Motor neuron (in vitro differentiated cells): ENCODE results near the gene LGSN. TPM values are rescaled to one million over a fixed set of nuclear protein-coding genes. Genes with fewer than 3 reads are reported as not detected.
"Not testable (repeated sequence)": the region's sequence is repeated elsewhere in the genome, so short reads cannot be mapped to it uniquely, and the experiment has no call there.

Source experiments
- ATAC-seq, 8 experiments: fragments of 200-7000 bp; cut with Tn5 transposase; replicated peaks in 6 of 8; 2 replicates each; pipeline ENCODE4 v1.8.0; 2021; ENCODE audit warnings: mild to moderate bottlenecking in 8 of 8, moderate library complexity in 8 of 8
- H3K27ac ChIP-seq, 2 donors: fragments of 250-450 bp; sonication (Bioruptor Pico); 2 replicates each; pipeline ENCODE4 v1.9.0; 2021; ENCODE audit warnings: antibody characterized with exemption in 2 of 2, mild to moderate bottlenecking in 2 of 2, moderate library complexity in 1 of 2
- H3K4me1 ChIP-seq, 2 donors: fragments of 250-450 bp; sonication (Bioruptor Pico); replicated peaks in 1 of 2; 2 replicates each; pipeline ENCODE4 v1.6.1; 2021; ENCODE audit warnings: antibody characterized with exemption in 2 of 2, mild to moderate bottlenecking in 2 of 2, moderate library complexity in 1 of 2
- H3K4me3 ChIP-seq, 5 donors: fragments of 250-450 bp; sonication (Bioruptor Pico); 2 replicates each; pipeline ENCODE4 v1.9.0; 2021; ENCODE audit warnings: antibody characterized with exemption in 5 of 5, mild to moderate bottlenecking in 5 of 5, moderate library complexity in 4 of 5
- WGBS, 10 experiments: fragments of 450-650 bp; shearing (Covaris generic); methylation state at CpG; one replicate each; pipeline ENCODE4 v1.0.0; 2022; 5-methylcytosine and 5-hydroxymethylcytosine counted together
- in situ Hi-C, 9 experiments: fragments of 400-800 bp; cut with MboI; loops; one replicate each; pipeline ENCODE4 v1.15.0; 2021; ENCODE audit warnings: low sequenced_read_pairs in 9 of 9, low pct_unique_long_range_greater_than_20kb in 2 of 9; ENCODE audit not compliant: unreplicated experiment in 9 of 9
- total RNA-seq, 8 experiments: library from RNA; unstranded; fragments of 300-600 nt; gene quantifications; 2 replicates each; pipeline versions ENCODE4 v1.2.3 to v1.2.4, GENCODE V29; 2022

The LGSN gene
- total RNA-seq, 8 experiments from 2014 or later: 0.05 to 0.46 (median 0.19) TPM; not detected in 2

DNA sequence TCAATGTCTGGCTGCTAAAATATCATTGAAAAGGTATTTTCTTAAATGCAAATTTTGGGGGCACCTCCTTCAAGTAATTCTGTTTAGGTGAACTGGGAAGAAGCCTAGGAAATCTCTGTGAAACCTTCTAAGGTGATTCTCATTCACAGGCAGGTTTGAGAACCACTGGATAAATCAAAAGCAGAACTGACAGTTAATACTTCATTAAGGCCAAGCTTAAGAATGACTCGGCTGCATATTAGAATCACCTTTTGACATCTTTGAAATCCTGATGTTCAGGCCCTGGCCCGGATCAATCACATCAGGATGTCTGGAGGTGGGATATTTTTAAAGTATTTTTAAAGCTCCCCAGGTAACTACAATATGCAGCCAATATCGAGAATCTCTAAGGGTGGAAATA lies 58.0 kb downstream of the LGSN start:
- H3K27ac ChIP-seq: no peak overlapping the region
- WGBS, 10 experiments: 0 to 100% (median 46%) methylated on average over 1 to 3 of the region's 3 CpGs; no CpG with 5 or more reads in 1 of the 10 experiments
- in situ Hi-C loops: no loop called here
- no peak for ATAC-seq
- no peaks in the 10 kb centered on the region for H3K4me1 ChIP-seq
- H3K4me3 ChIP-seq: no peak overlapping the region

DNA sequence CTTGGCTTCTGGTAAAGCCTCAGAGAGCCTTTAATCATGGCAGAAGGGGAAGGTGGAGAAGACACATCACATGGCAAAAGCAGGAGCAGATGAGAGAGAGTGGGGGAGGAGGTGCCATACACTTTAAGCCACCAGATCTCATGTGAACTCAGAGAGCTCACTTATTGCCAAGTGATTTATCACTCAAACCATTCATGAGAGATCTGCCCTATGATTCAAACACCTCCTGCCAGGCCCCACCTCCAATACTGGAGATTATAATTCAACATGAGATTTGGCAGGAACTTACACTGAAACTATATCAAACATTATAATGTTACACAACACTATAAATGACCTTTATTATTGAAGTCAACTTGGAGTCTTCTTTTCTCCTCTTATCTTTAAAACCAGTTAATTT lies 60.6 kb downstream of the LGSN start:
- Histone ChIP-seq H3K27ac (no peak overlapping the region), H3K4me3 (no peak overlapping the region), H3K4me1 (no peaks in the 10 kb centered on the region)
- in situ Hi-C loops: no loop called here
- peak in 1 of 8 experiments; percentile 44 for ATAC-seq

- in situ Hi-C loops: no loop called here
- WGBS, 10 experiments: 31 to 100% (median 87%) methylated on average over 1 to 3 of the region's 3 CpGs; no CpG with 5 or more reads in 1 of the 10 experiments
- Histone ChIP-seq H3K27ac (no peak overlapping the region), H3K4me3 (no peak overlapping the region), H3K4me1 (no peaks in the 10 kb centered on the region)
- no peak for ATAC-seq
These were observed 69.8 kb downstream of the LGSN start for GRCh38 chr6:63249875-63250482.

DNA sequence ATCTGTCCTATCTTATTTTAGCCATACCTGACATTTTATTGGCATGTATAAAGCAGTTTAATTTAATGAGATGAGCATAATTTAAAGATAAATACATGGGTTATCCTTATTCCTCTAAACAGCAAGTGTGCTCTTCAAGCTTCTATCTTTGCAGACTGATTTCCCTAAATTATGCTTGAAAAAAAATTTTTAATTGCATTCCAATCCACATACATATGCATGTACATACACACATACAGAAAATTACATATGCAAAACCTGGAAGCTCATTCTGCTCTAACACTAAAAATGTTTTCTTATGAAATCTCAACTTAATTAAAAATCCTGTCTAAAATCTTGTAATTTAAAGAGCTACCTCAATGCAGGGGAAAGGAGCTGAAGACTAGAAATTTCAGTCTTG lies 73.2 kb downstream of the LGSN start:
- Histone ChIP-seq H3K4me3 (no peak overlapping the region), H3K4me1 (no peaks in the 10 kb centered on the region), H3K27ac (no peak overlapping the region)
- in situ Hi-C loops: no loop called here
- ATAC-seq: peak in 3 of 8 experiments; percentile 38 to 98 (median 56)

GRCh38 chr6:63245909-63246308 lies 73.9 kb downstream of the LGSN start:
- in situ Hi-C loops: no loop called here

GRCh38 chr6:63245420-63245819 lies 74.4 kb downstream of the LGSN start:
- WGBS, 10 experiments: 0 to 93% (median 49%) methylated on average over 1 to 2 of the region's 2 CpGs; no CpG with 5 or more reads in 2 of the 10 experiments
- no peak for ATAC-seq
- Histone ChIP-seq H3K27ac (no peak overlapping the region), H3K4me1 (no peaks in the 10 kb centered on the region), H3K4me3 (no peak overlapping the region)
- in situ Hi-C loops: no loop called here

More at GRCh38 chr6:63245909-63246308, 73.9 kb downstream of the LGSN start:
- Histone ChIP-seq H3K4me1 (no peaks in the 10 kb centered on the region), H3K4me3 (no peak overlapping the region), H3K27ac (no peak overlapping the region)
- peak in 3 of 8 experiments; percentile 20 to 55 (median 53) for ATAC-seq
- WGBS, 10 experiments: 25 to 100% (median 91%) methylated on average over 1 of the region's 1 CpG; no CpG with 5 or more reads in 4 of the 10 experiments

DNA sequence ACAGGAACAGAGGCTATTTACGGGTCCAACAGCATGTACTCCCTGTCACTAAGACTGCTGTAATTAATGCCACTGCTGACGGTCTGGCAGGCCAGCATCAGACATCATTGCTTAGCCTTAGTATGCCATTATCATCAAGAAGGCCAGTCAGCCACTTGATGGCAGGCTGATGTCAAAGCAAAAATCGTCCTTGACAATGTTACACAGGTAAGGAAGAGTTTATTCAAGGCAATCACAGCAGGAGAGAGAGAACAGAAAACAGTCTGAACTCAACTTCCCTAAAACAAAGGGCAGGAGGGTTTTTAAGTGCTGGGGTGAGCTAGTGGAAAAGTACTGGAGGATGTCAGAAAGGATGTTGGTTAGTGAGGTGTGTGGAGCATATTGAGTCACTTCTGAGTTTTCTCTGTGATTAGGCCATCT lies 83.4 kb downstream of the LGSN start:
- Histone ChIP-seq H3K4me1 (no peaks in the 10 kb centered on the region), H3K4me3 (no peak overlapping the region), H3K27ac (no peak overlapping the region)
- 0 to 72% (median 40%) methylated on average over 1 to 3 of the region's 3 CpGs; no CpG with 5 or more reads in 1 of the 10 experiments for WGBS, 10 experiments
- in situ Hi-C loops: no loop called here
- ATAC-seq: no peak

DNA sequence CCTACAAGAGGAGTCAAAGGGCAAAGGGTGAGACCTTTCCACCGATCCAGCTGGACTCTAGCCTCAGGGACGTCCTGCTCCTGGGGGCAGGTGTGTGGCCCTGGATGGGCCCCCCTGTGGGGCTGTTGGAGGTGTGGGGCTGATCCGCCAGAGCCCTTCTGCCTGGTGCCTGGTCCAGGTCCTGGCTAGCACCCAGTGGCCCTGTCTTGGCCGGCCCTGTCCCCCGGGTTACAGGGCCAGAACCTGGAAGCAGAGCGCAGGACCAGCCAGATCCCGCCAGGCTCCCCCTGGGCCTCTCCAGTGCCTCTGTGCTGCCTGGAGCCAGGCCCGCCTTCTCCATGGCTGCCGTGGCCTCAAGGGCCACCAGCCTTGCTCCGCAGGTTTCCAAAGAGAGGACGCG lies 89.3 kb downstream of the LGSN start:
- H3K4me1 ChIP-seq, ATAC-seq, H3K4me3 ChIP-seq, in situ Hi-C loops, H3K27ac ChIP-seq: not testable (repeated sequence)
- 100% methylated on average over 1 of the region's 12 CpGs; no CpG with 5 or more reads in 9 of the 10 experiments for whole genome bisulfite sequencing, 10 experiments

GRCh38 chr6:63230027-63230426 lies 89.8 kb downstream of the LGSN start:
- WGBS, 10 experiments: 0 to 100% (median 37%) methylated on average over 1 to 7 of the region's 13 CpGs; no CpG with 5 or more reads in 7 of the 10 experiments
- ATAC-seq, H3K4me3 ChIP-seq, in situ Hi-C loops, H3K27ac ChIP-seq, H3K4me1 ChIP-seq: not testable (repeated sequence)

- H3K27ac ChIP-seq, in situ Hi-C loops, ATAC-seq, H3K4me1 ChIP-seq, H3K4me3 ChIP-seq: not testable (repeated sequence)
- WGBS, 10 experiments: 80 to 90% methylated on average over 1 to 2 of the region's 32 CpGs; no CpG with 5 or more reads in 8 of the 10 experiments
These were observed 91.6 kb downstream of the LGSN start for GRCh38 chr6:63227928-63228894.

GRCh38 chr6:63225987-63226386 lies 93.8 kb downstream of the LGSN start:
- H3K4me3 ChIP-seq, in situ Hi-C loops, H3K4me1 ChIP-seq, H3K27ac ChIP-seq: not testable (repeated sequence)
- ATAC-seq: peak in 2 of 8 experiments; percentile 66 to 93
- WGBS, 10 experiments: 17 to 100% (median 64%) methylated on average over 1 to 4 of the region's 4 CpGs; no CpG with 5 or more reads in 2 of the 10 experiments
